Measurements from ENCODE around the gene GCNA. TPM values are rescaled to one million over a fixed set of nuclear protein-coding genes. Genes with fewer than 3 reads are reported as not detected.

The GCNA gene
- total and polyA plus RNA-seq, 12 donors, result 0.53 to 2.7 (median 1.4) TPM

DNA sequence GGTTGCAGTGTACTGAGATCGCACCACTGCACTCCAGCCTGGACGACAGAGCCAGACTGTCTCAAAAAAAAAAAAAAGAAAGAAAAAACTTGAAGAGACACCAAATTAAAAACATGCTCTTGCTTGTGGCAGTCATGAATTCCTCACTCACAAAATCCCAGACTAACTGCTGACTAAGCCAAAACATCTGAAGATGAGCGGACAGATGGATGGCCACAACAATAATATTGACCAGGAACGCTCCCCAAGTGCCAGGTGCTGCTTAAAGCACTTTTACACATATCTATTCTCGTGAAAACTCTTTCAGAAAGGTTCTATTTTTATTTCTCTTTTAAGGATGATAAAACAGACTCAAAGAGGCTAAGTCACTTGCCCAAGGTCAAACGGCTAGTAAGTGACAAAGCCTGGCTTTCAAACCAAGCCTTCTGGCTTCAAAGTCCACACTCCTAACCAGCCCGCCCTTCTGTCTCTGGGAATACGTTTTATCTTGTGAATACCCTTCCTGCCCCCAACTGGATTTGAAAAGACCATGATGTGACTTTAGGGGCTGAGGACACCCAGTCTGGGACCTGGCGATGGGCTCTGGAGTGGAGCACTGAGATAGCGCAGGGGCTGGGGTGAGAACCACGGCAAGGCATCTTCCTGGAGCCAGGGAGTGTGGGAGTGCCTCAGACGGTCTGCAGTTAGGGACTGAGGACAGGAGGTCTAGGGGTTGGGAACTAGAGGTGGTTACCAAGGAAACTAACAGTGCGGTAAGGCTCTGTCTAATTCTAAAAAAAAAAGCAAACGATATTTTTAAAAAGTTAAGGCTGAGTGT is 49.6 kb downstream of the GCNA start:
- 85 to 90% methylated on average over 14 of the region's 14 CpGs for WGBS, 2 donors
- Histone ChIP-seq H3K9me3 (no peaks in the 10 kb centered on the region), H3K27ac (no peak overlapping the region), H3K27me3 (peaks cover 0 to 5% (median 0%) of the 10 kb centered on the region in 7 donors), H3K36me3 (no peaks in the 10 kb centered on the region), H3K4me3 (no peak overlapping the region), H3K4me1 (peaks cover 0 to 17% (median 6%) of the 10 kb centered on the region in 9 donors)
- no peak for ATAC-seq
- TF ChIP-seq, protein P1, sequence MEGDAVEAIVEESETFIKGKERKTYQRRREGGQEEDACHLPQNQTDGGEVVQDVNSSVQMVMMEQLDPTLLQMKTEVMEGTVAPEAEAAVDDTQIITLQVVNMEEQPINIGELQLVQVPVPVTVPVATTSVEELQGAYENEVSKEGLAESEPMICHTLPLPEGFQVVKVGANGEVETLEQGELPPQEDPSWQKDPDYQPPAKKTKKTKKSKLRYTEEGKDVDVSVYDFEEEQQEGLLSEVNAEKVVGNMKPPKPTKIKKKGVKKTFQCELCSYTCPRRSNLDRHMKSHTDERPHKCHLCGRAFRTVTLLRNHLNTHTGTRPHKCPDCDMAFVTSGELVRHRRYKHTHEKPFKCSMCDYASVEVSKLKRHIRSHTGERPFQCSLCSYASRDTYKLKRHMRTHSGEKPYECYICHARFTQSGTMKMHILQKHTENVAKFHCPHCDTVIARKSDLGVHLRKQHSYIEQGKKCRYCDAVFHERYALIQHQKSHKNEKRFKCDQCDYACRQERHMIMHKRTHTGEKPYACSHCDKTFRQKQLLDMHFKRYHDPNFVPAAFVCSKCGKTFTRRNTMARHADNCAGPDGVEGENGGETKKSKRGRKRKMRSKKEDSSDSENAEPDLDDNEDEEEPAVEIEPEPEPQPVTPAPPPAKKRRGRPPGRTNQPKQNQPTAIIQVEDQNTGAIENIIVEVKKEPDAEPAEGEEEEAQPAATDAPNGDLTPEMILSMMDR (IDR thresholded peaks at IDR 0.05), result no peak
- no peak for DNase-seq
- intact Hi-C loops (cut with DNase I), result no loop called here

DNA sequence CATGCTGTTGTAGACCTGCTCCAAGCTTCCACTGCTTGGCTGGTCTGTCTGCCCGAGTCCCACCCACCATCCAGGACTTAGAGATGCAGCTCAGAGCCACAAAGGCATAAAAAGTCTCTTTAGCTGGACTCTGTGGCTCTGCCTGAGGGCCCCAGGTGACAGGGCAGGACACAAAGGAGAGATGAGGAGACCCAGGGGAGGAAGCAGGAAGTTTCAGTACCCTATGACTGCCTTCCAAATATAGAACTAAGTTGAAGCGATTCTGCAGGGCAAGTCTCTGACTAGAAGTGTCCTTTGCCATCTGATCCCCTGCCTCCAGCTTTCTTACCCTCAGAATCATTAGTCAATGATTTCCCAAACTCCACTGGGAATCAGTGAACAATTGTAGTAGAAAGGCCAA is 51.2 kb downstream of the GCNA start:
- DNase-seq (no peak), ATAC-seq (no peak)
- Histone ChIP-seq H3K4me3 (no peak overlapping the region), H3K9me3 (no peaks in the 10 kb centered on the region), H3K4me1 (peaks cover 0 to 10% (median 0%) of the 10 kb centered on the region in 9 donors), H3K36me3 (no peaks in the 10 kb centered on the region), H3K27ac (no peak overlapping the region), H3K27me3 (peaks cover 0 to 5% (median 0%) of the 10 kb centered on the region in 7 donors)
- intact Hi-C loops (cut with DNase I), result no loop called here
- 69% methylated on average over 2 of the region's 2 CpGs for WGBS, 2 donors
- TF ChIP-seq, protein P1 (IDR thresholded peaks at IDR 0.05), result no peak

DNA sequence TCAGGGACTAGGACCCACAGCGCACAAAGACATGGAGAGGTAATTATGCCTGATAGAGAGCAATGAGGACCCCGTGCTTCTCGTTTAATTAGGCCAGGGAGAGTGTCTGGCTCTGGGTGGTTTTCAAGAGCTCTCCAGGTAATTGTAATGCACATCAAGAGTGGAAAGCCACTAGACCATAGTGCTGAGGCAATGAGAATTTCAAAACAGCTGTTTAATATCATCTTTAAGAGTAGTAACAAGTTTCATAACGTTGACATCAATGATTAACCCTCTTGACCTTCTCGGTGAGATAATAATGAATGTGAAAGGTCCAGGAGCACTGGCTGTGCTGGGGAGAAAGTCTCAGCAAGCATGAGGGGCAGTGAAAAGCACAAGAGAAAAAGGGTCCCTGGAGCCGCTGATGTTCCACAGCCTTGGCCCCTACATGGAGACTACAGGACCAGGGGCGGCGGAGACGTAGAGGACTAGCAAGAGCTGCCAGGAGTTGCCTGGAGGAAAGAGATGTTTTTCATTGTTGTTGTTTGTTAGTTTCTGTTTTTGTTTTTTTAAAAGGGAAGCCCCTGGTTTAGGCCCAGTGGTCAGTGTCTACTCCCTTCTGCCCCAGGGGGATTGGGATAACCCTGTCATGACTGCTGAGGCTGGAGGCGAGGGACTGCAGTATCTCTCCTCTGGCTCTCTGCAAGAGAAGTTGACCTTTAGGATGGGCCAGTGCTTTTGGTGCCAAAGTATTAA is 54.9 kb downstream of the GCNA start:
- ATAC-seq (peak in 1 of 8 donors; percentile 41), DNase-seq (no peak)
- Histone ChIP-seq H3K4me1 (peaks cover 0 to 12% (median 0%) of the 10 kb centered on the region in 9 donors), H3K27ac (peak overlapping the region in 1 of 10 donors; percentile 48), H3K4me3 (no peak overlapping the region), H3K9me3 (no peaks in the 10 kb centered on the region), H3K36me3 (no peaks in the 10 kb centered on the region), H3K27me3 (peaks cover 0 to 5% (median 0%) of the 10 kb centered on the region in 7 donors)
- TF ChIP-seq, protein P1 (IDR thresholded peaks at IDR 0.05), result no peak
- intact Hi-C loops (cut with DNase I), result no loop called here
- 57 to 63% methylated on average over 10 of the region's 10 CpGs for WGBS, 2 donors

DNA sequence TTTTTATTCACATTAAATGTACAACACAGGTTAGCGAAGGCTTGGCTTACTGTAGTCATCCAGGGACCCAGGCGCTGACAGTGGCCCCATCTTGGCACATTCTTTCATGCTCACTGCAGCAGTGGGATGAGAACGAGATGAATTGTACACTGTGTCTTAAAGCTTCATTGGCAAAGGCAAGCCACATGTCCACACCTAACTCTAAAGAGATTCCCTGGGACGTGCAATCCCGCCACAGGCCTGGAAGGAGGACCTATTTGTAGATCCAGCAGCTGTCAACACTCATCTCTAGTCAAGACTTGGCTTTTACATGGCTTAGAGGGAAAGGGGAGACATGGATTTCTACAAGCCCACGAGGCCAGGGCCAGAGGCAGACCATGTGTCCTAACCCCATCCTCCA is 56.1 kb downstream of the GCNA start:
- ATAC-seq (peak in 7 of 8 donors; percentile 34 to 91 (median 68)), DNase-seq (peak in 1 of 2 donors; percentile 21)
- Histone ChIP-seq H3K27ac (peak overlapping the region in 1 of 10 donors; percentile 48), H3K4me3 (no peak overlapping the region), H3K27me3 (peaks cover 0 to 5% (median 0%) of the 10 kb centered on the region in 7 donors), H3K4me1 (peaks cover 0 to 12% (median 0%) of the 10 kb centered on the region in 9 donors), H3K36me3 (no peaks in the 10 kb centered on the region), H3K9me3 (no peaks in the 10 kb centered on the region)
- intact Hi-C loops (cut with DNase I), result no loop called here
- TF ChIP-seq, protein P1 (IDR thresholded peaks at IDR 0.05), result no peak
- WGBS, 2 donors, result 32 to 48% methylated on average over 6 of the region's 6 CpGs
